22Rv1 (cell line): ENCODE data around the gene C11orf86.

Experiments used
- CTCF ChIP-seq: fragments of 450-650 bp; IDR thresholded peaks from 2 replicates; pipeline ENCODE4 v1.5.1; 2017; ENCODE audit warnings: mild to moderate bottlenecking
- ZFX ChIP-seq: fragments of 450-650 bp; IDR thresholded peaks from 2 replicates; pipeline ENCODE4 v1.6.1; 2017; ENCODE audit warnings: antibody characterized with exemption, borderline replicate concordance

DNA sequence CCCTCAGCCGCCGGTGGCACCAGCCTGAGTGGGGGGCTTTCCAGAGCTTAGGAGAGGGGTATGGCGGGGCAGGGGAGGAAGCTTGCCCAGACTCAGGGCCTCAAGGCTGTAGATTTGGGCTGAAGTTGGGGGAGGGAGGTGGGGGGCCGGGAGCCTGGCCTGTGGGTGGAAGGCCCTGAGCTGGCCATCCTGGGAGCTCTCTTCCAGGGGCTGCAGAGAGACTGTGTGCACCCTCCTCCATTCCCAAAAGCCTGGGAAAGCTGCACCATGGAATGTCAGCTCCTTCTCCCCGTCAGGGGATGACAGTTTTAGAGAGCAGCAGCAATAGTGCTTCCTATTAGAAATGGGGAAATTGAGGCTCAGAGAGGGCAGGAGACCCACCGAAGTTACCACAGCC lies 48.9 kb downstream of the C11orf86 start:
- TF ChIP-seq CTCF, result no peak
- no peak for TF ChIP-seq ZFX
